ENCODE data around the gene FOXC1. TPM values are rescaled to one million over a fixed set of nuclear protein-coding genes. Genes with fewer than 3 reads are reported as not detected.

Gene FOXC1
- total RNA-seq, 1 experiment from 2014 or later: 3.5 TPM

DNA sequence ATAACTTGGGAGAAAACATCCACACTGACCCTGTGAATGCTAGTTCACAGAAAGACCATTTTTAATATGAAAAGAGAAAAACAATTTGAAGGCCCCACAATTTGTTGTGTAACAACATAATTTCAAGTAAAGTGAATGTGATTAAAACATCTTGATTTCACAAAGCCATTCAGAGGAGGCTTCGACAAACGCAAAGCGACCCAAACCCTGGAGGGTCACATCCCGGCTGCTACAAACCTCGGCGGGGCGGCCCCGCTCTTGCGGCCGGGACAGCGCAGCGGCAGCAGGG lies 14.0 kb downstream of the FOXC1 start:
- DNase-seq (ENCODE audit: low spot score): no peak

DNA sequence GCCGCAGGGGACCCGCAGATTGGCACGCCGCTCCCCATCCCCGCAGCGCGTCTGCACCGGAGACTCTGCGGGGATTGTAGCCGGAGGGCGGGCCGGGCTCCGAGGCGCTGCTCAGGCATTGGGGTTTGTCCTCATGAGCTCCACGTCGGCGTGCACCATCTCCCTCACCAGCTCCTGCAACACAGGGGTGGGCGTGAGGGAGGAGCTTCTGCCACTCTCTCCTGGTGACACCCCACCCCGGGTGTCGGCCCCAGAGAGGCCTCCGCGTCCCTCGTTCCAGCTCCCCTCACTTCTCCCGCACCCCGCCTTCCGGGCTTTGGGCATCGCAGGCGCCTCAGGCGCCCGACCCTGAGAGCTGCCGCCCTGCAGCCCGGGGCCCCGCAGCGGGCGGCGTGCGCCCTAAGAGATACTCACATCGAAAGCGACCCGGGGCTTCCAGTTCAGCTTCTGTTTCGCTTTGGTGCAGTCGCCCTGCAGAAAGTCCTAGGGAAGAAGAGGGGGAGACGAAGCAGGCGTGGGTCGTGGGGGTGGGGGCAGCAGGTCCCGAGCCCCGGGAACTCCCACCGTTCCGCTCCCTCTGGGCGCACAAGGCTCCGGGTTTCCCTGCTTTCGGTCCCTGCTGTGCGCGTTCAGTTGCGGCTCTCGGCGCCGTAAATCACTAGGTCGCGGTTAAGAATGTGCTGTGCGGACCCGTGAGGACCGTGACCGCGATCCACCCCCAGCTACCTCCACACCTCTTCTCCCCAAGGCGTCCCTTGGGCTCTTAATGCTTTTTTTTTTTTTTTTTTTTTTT lies 14.5 kb downstream of the FOXC1 start:
- DNase-seq (ENCODE audit: low spot score): no peak

GRCh38 chr6:1624851-1625781 lies 15.4 kb downstream of the FOXC1 start:
- DNase-seq (ENCODE audit: low spot score): no peak

GRCh38 chr6:1625794-1626435 lies 16.2 kb downstream of the FOXC1 start:
- no peak for DNase-seq (ENCODE audit: low spot score)

GRCh38 chr6:1626481-1626880 lies 16.8 kb downstream of the FOXC1 start:
- no peak for DNase-seq (ENCODE audit: low spot score)

GRCh38 chr6:1627827-1628560 lies 18.3 kb downstream of the FOXC1 start:
- no peak for DNase-seq (ENCODE audit: low spot score)

GRCh38 chr6:1629316-1629715 lies 19.6 kb downstream of the FOXC1 start:
- no peak for DNase-seq (ENCODE audit: low spot score)

DNA sequence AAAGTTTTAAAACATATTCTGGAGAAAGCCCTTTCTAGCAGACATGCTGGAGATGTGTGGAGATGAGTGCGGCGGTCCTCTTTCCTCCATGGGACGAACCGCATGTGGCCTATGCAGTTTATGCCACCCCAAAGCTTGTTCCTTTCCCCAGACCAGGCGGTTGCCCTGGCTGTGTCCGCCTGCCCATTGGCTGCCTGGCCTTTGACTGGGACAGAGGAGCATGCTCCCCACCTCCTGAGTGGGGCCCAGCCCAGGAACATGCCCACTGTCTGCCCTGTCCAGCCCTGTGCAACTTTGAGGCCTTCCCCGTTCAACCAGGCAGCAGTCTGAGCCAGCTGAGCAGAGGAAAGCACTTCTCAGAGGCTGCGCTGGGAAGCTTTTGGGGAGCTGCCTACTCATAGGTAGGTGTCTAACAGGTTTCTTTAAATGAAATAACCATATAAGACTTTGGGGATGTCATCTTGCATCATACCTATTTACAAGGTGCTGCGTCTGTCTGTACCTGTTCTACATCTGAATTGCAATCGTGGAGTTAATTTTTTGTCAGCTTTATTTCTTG lies 20.6 kb downstream of the FOXC1 start:
- DNase-seq (ENCODE audit: low spot score): no peak

DNA sequence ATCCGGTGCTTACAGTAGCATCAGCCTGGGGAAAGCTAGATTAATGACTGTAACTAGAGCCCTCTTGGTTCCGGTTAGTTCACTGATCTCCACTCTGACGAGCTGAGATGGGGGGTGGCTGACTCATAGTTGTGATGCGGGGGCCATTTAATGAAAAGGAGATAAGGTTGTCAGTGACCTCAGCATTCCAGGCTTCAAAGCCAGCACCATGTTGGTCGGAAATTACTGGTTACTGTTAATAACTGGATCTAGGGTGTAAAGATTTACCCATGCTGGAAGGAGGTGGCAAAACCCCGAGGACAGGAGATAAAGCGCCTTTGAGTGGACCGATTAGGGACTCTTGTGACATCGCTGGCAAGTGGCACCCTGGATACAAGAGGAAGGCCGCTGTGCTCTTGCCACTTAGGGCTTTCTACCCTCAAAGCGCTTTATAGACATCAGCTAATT lies 21.1 kb downstream of the FOXC1 start:
- peak; percentile 94 for DNase-seq (ENCODE audit: low spot score)

DNA sequence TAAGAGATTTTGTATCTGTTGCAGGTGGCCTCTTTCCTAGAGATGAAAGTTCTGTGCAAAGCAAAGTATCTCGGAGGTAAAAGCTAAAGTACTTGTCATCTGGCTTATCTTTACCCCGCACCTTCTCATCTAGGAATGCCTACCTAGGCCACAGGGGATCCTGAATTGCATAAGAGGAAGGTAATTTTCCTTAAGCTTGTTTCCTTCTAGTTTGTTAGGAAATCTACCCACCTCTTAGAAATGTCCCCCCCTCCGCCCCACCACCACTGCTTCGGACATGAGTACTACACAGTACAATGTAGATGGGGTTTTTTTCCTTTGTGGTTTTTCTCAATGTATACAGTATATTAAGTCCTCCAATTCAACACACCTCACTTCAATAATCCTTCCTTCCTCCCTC lies 21.5 kb downstream of the FOXC1 start:
- DNase-seq (ENCODE audit: low spot score): no peak

GRCh38 chr6:1633366-1634021 lies 23.8 kb downstream of the FOXC1 start:
- no peak for DNase-seq (ENCODE audit: low spot score)

GRCh38 chr6:1634081-1634480 lies 24.4 kb downstream of the FOXC1 start:
- no peak for DNase-seq (ENCODE audit: low spot score)

- no peak for DNase-seq (ENCODE audit: low spot score)
Measured at GRCh38 chr6:1635305-1636010, 25.7 kb downstream of the FOXC1 start.

GRCh38 chr6:1636272-1636825 lies 26.6 kb downstream of the FOXC1 start:
- DNase-seq (ENCODE audit: low spot score): no peak

DNA sequence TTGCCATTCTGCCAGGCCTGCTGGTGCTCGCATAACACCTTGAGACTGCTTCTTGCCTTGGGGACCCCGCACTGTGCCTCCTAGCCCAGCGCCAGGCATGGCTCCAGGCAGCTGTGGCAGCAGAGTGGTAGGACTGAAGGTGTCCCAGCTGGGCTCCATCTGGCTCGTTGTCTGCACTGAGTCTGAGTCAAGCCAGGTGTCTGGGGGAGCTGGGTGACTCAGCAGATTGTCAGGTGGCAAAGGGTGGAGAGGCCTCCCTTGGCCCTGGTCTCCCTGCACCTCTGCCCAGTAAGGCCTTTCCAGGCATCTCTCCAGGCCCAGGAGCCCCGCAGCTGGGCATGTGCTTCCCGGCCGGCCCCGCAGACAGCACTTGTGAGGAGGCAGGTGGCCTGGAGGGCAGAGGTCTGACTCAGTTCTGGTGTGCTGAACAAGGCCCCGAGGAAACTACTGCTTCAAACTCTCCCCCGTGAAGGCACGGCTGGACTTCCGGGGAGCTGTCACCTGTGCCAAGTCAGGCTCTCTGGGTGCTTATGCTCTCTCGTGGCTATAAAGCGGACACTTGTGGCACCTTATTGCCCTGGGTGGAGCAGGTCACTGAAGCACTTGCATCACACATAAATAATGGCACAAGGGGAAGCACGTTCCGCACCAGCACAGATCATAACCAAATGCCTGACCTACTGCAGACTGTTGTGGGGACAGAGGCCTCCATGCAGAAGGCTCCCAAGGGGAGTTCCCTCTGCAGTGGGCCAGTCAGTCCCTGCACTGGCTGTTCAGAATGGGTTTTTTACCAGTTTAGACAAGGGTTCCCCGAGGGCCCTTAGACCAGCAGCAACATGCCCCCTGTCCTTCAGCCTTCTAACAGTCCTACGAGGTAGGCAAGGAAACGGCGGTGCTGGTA lies 27.5 kb downstream of the FOXC1 start:
- peak; percentile 89 for DNase-seq (ENCODE audit: low spot score)

DNA sequence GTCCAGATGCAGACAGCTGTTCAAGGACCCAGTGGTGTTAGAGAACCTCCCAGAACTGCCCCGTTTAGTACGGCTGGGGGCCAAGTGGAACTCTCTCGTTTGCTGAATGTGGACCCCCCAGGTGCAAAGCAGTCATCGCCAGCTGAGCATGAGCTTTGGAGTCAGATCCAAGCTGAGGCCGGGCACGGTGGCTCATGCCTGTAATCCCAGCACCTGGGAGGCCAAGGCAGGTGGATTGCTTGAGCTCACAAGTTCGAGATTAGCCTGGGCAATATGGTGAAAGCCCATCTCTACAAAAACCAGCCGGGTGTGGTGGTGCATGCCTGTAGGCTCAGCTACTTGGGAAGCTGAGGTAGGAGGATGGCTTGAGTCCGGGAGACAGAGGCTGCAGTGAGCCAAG lies 29.7 kb downstream of the FOXC1 start:
- DNase-seq (ENCODE audit: low spot score): no peak

DNA sequence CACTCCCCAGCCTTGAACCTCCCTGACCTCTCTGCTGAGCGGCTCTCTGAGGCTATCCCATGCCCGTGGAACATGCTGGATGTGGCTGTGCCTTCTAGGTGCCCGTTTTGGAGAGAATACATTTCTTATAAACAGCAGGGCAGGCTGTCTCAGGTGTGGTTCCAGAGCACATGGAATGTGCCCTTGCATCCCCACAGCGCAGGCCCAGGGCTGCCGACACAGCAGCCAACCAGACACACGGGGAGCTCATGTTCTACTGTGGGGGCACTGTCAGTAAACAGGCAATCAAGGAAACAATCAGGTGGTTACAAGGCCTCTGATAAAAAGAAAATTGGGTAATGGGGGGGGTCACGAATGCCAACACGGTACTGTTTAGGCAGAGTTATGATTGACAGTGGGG lies 30.8 kb downstream of the FOXC1 start:
- no peak for DNase-seq (ENCODE audit: low spot score)

DNA sequence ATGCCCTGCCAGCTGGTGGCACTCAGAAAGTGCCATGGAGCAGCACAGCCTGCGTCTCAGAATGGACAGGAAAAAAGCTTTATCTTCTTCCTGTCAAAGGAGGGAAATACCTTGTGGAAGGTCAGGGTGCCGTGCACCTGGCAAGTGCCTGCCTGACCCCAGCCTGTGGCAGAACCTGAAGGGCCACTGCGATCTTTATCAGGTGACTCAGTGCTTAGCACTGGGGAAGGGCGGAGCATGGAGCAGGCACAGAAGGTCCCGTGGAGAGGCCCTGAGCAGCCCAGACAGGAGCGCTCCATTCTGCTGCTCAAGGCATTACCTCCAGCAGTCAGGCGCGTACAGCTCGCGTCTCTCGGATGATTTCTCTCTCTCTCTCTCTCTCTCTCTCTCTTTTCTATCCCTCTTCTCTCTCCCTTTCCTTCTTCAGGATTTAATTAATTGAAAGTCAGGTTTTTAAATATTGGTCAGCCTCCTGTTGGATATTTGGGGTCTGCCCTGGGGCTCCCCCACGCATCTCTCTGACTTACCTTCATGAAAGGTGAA lies 31.7 kb downstream of the FOXC1 start:
- DNase-seq (ENCODE audit: low spot score): peak; percentile 72

DNA sequence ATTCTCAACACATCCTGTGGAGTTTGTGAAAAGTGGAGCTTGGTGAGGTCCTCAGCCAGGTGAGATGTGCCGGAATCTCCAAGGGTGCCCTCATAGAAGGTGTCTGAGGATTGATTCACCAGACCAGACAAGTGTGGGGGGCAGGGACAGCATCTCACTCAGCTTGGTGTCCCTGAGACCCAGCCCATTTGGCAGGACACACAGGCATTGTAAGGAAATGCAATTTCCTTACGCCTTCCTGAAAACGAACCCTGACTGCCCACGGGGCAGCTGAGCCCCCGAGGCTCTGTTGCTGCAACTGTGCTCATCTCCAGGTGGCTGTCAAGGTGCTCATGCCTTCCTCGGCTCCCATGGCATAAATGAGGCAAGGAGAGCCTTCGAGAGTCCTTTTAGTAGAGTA lies 33.4 kb downstream of the FOXC1 start:
- DNase-seq (ENCODE audit: low spot score): no peak
